HepG2 (cell line): ENCODE measurements around the gene SENP7. TPM values are rescaled to one million over a fixed set of nuclear protein-coding genes. Genes with fewer than 3 reads are reported as not detected.

Source experiments
- CENPT ChIP-seq: sonication (generic); formaldehyde crosslinking; IDR thresholded peaks from 2 replicates; pipeline ENCODE4 v1.8.0; 2022; ENCODE audit warnings: low read depth, mild to moderate bottlenecking, moderate library complexity, missing genetic modification reagents
- CENPX ChIP-seq: sonication (generic); formaldehyde crosslinking; IDR thresholded peaks from 2 replicates; pipeline ENCODE4 v1.9.0; 2021; ENCODE audit warnings: mild to moderate bottlenecking, missing genetic modification reagents, moderate library complexity
- DR1 ChIP-seq: sonication (generic); formaldehyde crosslinking; IDR thresholded peaks from 2 replicates; pipeline ENCODE4 v1.8.0; 2021; ENCODE audit warnings: mild to moderate bottlenecking, missing genetic modification reagents, inconsistent platforms
- ERF ChIP-seq: IDR thresholded peaks from 2 replicates; pipeline ENCODE4 v1.6.1; 2018; ENCODE audit warnings: missing biosample characterization, missing genetic modification reagents
- FOXC1 ChIP-seq: sonication (generic); formaldehyde crosslinking; IDR thresholded peaks from 2 replicates; pipeline ENCODE4 v1.8.0; 2022; ENCODE audit warnings: mild to moderate bottlenecking, missing genetic modification reagents, borderline replicate concordance
- FOXK2 ChIP-seq: fragments of 450-650 bp; IDR thresholded peaks from 2 replicates; pipeline ENCODE4 v1.6.1; 2016
- HES4 ChIP-seq: sonication (generic); formaldehyde crosslinking; IDR thresholded peaks from 2 replicates; pipeline ENCODE4 v1.9.0; 2021; ENCODE audit warnings: mild to moderate bottlenecking, missing genetic modification reagents, borderline replicate concordance
- IKZF5 ChIP-seq: IDR thresholded peaks from 2 replicates; pipeline ENCODE4 v1.6.1; 2018; ENCODE audit warnings: missing genetic modification reagents, mild to moderate bottlenecking, missing compliant biosample characterization
- KLF9 ChIP-seq: IDR thresholded peaks from 2 replicates; pipeline ENCODE4 v1.6.1; 2016; ENCODE audit warnings: low read depth
- ONECUT2 ChIP-seq: sonication (generic); formaldehyde crosslinking; IDR thresholded peaks from 2 replicates; pipeline ENCODE4 v1.4.0; 2020; ENCODE audit warnings: missing genetic modification reagents
- SCMH1 ChIP-seq: sonication (generic); formaldehyde crosslinking; IDR thresholded peaks from 2 replicates; pipeline ENCODE4 v1.9.0; 2021; ENCODE audit warnings: missing genetic modification reagents, mild to moderate bottlenecking, borderline replicate concordance
- TERF1 ChIP-seq: sonication (generic); formaldehyde crosslinking; IDR thresholded peaks from 2 replicates; pipeline ENCODE4 v1.8.0; 2022; ENCODE audit warnings: mild to moderate bottlenecking, missing genetic modification reagents, moderate library complexity
- TMF1 ChIP-seq: sonication (generic); formaldehyde crosslinking; IDR thresholded peaks from 2 replicates; pipeline ENCODE4 v1.8.1; 2022; ENCODE audit warnings: low read depth, missing genetic modification reagents
- ZHX2 ChIP-seq, 2 experiments: sonication (generic) in 1 of 2; formaldehyde crosslinking in 1 of 2; IDR thresholded peaks; 2 replicates each; pipeline versions ENCODE4 v1.6.1 to v1.9.0; 2014 to 2022; ENCODE audit warnings: antibody characterized with exemption in 1 of 2, borderline replicate concordance in 1 of 2, inconsistent platforms in 1 of 2, low read depth in 1 of 2, missing genetic modification reagents in 1 of 2
- ZNF33A ChIP-seq: sonication (generic); formaldehyde crosslinking; IDR thresholded peaks from 2 replicates; pipeline ENCODE4 v1.5.1; 2020; ENCODE audit warnings: missing genetic modification reagents, mild to moderate bottlenecking, moderate library complexity, borderline replicate concordance
- ZNF530 ChIP-seq: sonication (generic); formaldehyde crosslinking; IDR thresholded peaks from 2 replicates; pipeline ENCODE4 v1.5.0; 2020; ENCODE audit warnings: low read depth, mild to moderate bottlenecking, missing genetic modification reagents
- ZNF605 ChIP-seq: sonication (generic); formaldehyde crosslinking; IDR thresholded peaks from 2 replicates; pipeline ENCODE4 v1.8.0; 2022; ENCODE audit warnings: mild to moderate bottlenecking, missing genetic modification reagents
- ZNF615 ChIP-seq: sonication (generic); formaldehyde crosslinking; IDR thresholded peaks from 2 replicates; pipeline ENCODE4 v1.5.0; 2020; ENCODE audit warnings: mild to moderate bottlenecking, missing genetic modification reagents, borderline replicate concordance
- ZNF749 ChIP-seq: sonication (generic); formaldehyde crosslinking; IDR thresholded peaks from 2 replicates; pipeline ENCODE4 v1.8.0; 2022; ENCODE audit warnings: mild to moderate bottlenecking, missing genetic modification reagents, moderate library complexity, borderline replicate concordance
- ZSCAN12 ChIP-seq: sonication (generic); formaldehyde crosslinking; IDR thresholded peaks from 2 replicates; pipeline ENCODE4 v1.9.0; 2021; ENCODE audit warnings: mild to moderate bottlenecking, missing genetic modification reagents
- ZSCAN29 ChIP-seq: sonication (generic); formaldehyde crosslinking; conservative IDR thresholded peaks from 2 replicates; pipeline ENCODE4 v1.4.0; 2020; ENCODE audit warnings: mild to moderate bottlenecking, missing genetic modification reagents
- ZSCAN31 ChIP-seq: sonication (generic); formaldehyde crosslinking; IDR thresholded peaks from 2 replicates; pipeline ENCODE4 v1.5.0; 2020; ENCODE audit warnings: low read depth, mild to moderate bottlenecking, missing genetic modification reagents
- polyA plus RNA-seq, 8 experiments: library from polyadenylated mRNA; depleted of rRNA in 3 of 8; stranded (reverse) in 7 of 8; unstranded in 1 of 8; fragments of >200 nt; fragmentation: Illumina TruSeq in 4 of 8; extraction: Trizol in 4 of 8; gene quantifications; 2 replicates each; pipeline versions ENCODE4 v1.2.1 to v1.2.3, GENCODE V29; 2011 to 2016; ENCODE audit warnings: low read depth in 4 of 8, missing spikeins in 1 of 8, mixed read lengths in 1 of 8; ENCODE audit not compliant: insufficient read depth in 1 of 8
- total RNA-seq, 5 experiments: library from RNA; depleted of rRNA; stranded (reverse); fragments of >200 nt; fragmentation: Illumina TruSeq; extraction: Trizol; gene quantifications; 2 replicates each; pipeline ENCODE4 v1.2.3, GENCODE V29; 2016; ENCODE audit warnings: low read depth in 1 of 5

SENP7 gene
- total and polyA plus RNA-seq, 2 of the 13 experiments (the other 11 are each of a cell fraction or from before 2014, with no cell fraction given), result 9.1 to 10.3 TPM

- TF ChIP-seq ZHX2 (IDR thresholded peaks at IDR 0.05; ENCODE audit: low read depth) (no peak), ZHX2 (CRISPR knock-in tag; IDR thresholded peaks at IDR 0.05; ENCODE audit: borderline replicate concordance) (no peak), DR1 (CRISPR knock-in tag) (no peak), HES4 (CRISPR knock-in tag) (no peak), CENPX (CRISPR knock-in tag) (no peak), TMF1 (CRISPR knock-in tag) (no peak), ONECUT2 (CRISPR knock-in tag) (no peak), ZNF749 (no peak), ZSCAN31 (CRISPR knock-in tag) (no peak), CENPT (no peak), ERF (CRISPR knock-in tag) (0 out of 2 replicates have a peak, but pooled peaks have one; percentile 37), ZSCAN29 (CRISPR knock-in tag) (0 out of 2 replicates have a peak, but pooled peaks have one; percentile 54), ZNF33A (CRISPR knock-in tag) (no peak), SCMH1 (no peak), ZNF530 (CRISPR knock-in tag) (no peak), ZNF605 (CRISPR knock-in tag) (peak; percentile 74; the same call in 1 of the 2 replicates), KLF9 (CRISPR knock-in tag) (no peak), TERF1 (no peak), FOXK2 (no peak), ZNF615 (CRISPR knock-in tag) (no peak), FOXC1 (0 out of 2 replicates have a peak, but pooled peaks have one; percentile 64), ZSCAN12 (CRISPR knock-in tag) (no peak), IKZF5 (CRISPR knock-in tag) (peak; percentile 22; the same call in 1 of the 2 replicates)
Measured at GRCh38 chr3:101466465-101467309, 46.3 kb downstream of the SENP7 start (continued).
